IMR-90 (cell line): ENCODE results near the gene ARHGAP32. TPM values are rescaled to one million over a fixed set of nuclear protein-coding genes. Genes with fewer than 3 reads are reported as not detected.
A peak's percentile ranks its signal among the peaks of the same experiment; 100 is the strongest.

Experiments used
- ATAC-seq: fragments of 200-7000 bp; cut with Tn5 transposase; 2 replicates; pipeline ENCODE4 v1.9.1; 2020; ENCODE audit warnings: low read depth, mild to moderate bottlenecking, moderate library complexity
- Bru-seq: library from RNA; stranded (reverse); fragments of 400-500 nt; gene quantifications from one replicate; lab custom pipeline; 2021; lab: Mats Ljungman, UMichigan
- BruChase-seq, 2 experiments: library from RNA; stranded (reverse); fragments of 400-500 nt; gene quantifications; one replicate each; lab custom pipeline; 2021; lab: Mats Ljungman, UMichigan
- BruUV-seq: library from RNA; stranded (reverse); fragments of 400-500 nt; replicated peaks from 2 replicates; lab custom pipeline; 2021; lab: Mats Ljungman, UMichigan
- CTCF ChIA-PET: fragments of 300-600 bp; formaldehyde crosslinking; extraction: SDS; loops from one replicate; lab custom pipeline; 2021; ENCODE audit warnings: antibody characterized with exemption; lab: Yijun Ruan, JAX
- POLR2A ChIA-PET: fragments of 300-600 bp; sonication (Branson Sonifier 250); formaldehyde crosslinking; loops from one replicate; lab custom pipeline; 2022; ENCODE audit warnings: antibody characterized with exemption; ENCODE audit not compliant: unreplicated experiment; lab: Charles Lee
- DNase-seq: peaks from one replicate; pipeline ENCODE4 v3.0.0; 2013
- H2AFZ ChIP-seq: replicated peaks from 2 replicates; pipeline ENCODE3; 2013; ENCODE audit warnings: low read length, mild to moderate bottlenecking; ENCODE audit not compliant: poor library complexity
- H2AK5ac ChIP-seq: 2 replicates; pipeline ENCODE4 v1.6.1; 2013; ENCODE audit warnings: low read depth, low read length, inconsistent platforms
- H2AK9ac ChIP-seq: replicated peaks from 2 replicates; pipeline ENCODE3; 2013; ENCODE audit warnings: mild to moderate bottlenecking, low read depth, low read length, moderate library complexity; ENCODE audit not compliant: poor library complexity
- H2BK120ac ChIP-seq: 2 replicates; pipeline ENCODE4 v1.6.1; 2013; ENCODE audit warnings: low read depth, low read length, inconsistent platforms
- H2BK15ac ChIP-seq: 3 replicates; pipeline ENCODE4 v1.6.1; 2013; ENCODE audit warnings: low read depth, low read length, inconsistent platforms
- H2BK20ac ChIP-seq: 2 replicates; pipeline ENCODE4 v1.6.1; 2013; ENCODE audit warnings: low read depth, mild to moderate bottlenecking, inconsistent platforms, low read length, moderate library complexity
- H2BK5ac ChIP-seq: 2 replicates; pipeline ENCODE4 v1.6.1; 2013; ENCODE audit warnings: mild to moderate bottlenecking, low read depth, low read length, inconsistent platforms; ENCODE audit not compliant: poor library complexity, severe bottlenecking
- H3K14ac ChIP-seq: replicated peaks from 2 replicates; pipeline ENCODE4 v1.6.1; 2013; ENCODE audit warnings: low read depth, low read length, inconsistent platforms
- H3K18ac ChIP-seq: 2 replicates; pipeline ENCODE4 v1.6.1; 2013; ENCODE audit warnings: low read depth, low read length, control low read depth
- H3K23ac ChIP-seq: 2 replicates; pipeline ENCODE4 v1.6.1; 2013; ENCODE audit warnings: low read depth, low read length, inconsistent platforms
- H3K27ac ChIP-seq: 2 replicates; pipeline ENCODE4 v1.5.1; 2013; ENCODE audit warnings: mild to moderate bottlenecking, control low read depth, low read length; ENCODE audit not compliant: insufficient read depth
- H3K27me3 ChIP-seq: 2 replicates; pipeline ENCODE4 v1.6.1; 2013; ENCODE audit warnings: low read length; ENCODE audit not compliant: control insufficient read depth, insufficient read depth
- H3K36me3 ChIP-seq: 2 replicates; pipeline ENCODE4 v1.6.1; 2013; ENCODE audit warnings: low read length, mixed read lengths; ENCODE audit not compliant: control insufficient read depth, insufficient read depth
- H3K4ac ChIP-seq: 2 replicates; pipeline ENCODE4 v1.6.1; 2013; ENCODE audit warnings: low read depth, low read length, inconsistent platforms
- H3K4me1 ChIP-seq: 2 replicates; pipeline ENCODE4 v1.6.1; 2013; ENCODE audit warnings: low read length, mixed read lengths; ENCODE audit not compliant: control insufficient read depth, insufficient read depth
- H3K4me2 ChIP-seq: 2 replicates; pipeline ENCODE4 v1.6.1; 2013; ENCODE audit warnings: low read depth, mild to moderate bottlenecking, control low read depth, low read length, moderate library complexity
- H3K4me3 ChIP-seq: 2 replicates; pipeline ENCODE4 v1.5.1; 2013; ENCODE audit warnings: low read depth, mild to moderate bottlenecking, control low read depth, low read length, moderate library complexity; ENCODE audit not compliant: insufficient read depth
- H3K56ac ChIP-seq: 2 replicates; pipeline ENCODE4 v1.6.1; 2013; ENCODE audit warnings: low read length, inconsistent platforms; ENCODE audit not compliant: insufficient read depth; ENCODE audit errors: extremely low read depth
- H3K79me1 ChIP-seq, 2 experiments: 2 replicates each; pipeline ENCODE4 v1.6.1; 2013; ENCODE audit warnings: low read length in 2 of 2, inconsistent platforms in 1 of 2, low read depth in 1 of 2
- H3K9ac ChIP-seq: 2 replicates; pipeline ENCODE4 v1.6.1; 2013; ENCODE audit warnings: low read depth, low read length, control low read depth
- H3K9me1 ChIP-seq: 2 replicates; pipeline ENCODE4 v1.6.1; 2013; ENCODE audit warnings: low read length, inconsistent platforms; ENCODE audit not compliant: insufficient read depth
- H3K9me3 ChIP-seq: 2 replicates; pipeline ENCODE4 v1.6.1; 2013; ENCODE audit warnings: low read length; ENCODE audit not compliant: control insufficient read depth, insufficient read depth
- H4K20me1 ChIP-seq: 2 replicates; pipeline ENCODE4 v1.6.1; 2013; ENCODE audit warnings: low read length, inconsistent platforms; ENCODE audit not compliant: insufficient read depth
- H4K5ac ChIP-seq: 2 replicates; pipeline ENCODE4 v1.6.1; 2013; ENCODE audit warnings: mild to moderate bottlenecking, low read depth, low read length, control low read depth
- H4K8ac ChIP-seq, 2 experiments: 2 replicates each; pipeline ENCODE4 v1.6.1; 2013; ENCODE audit warnings: low read depth in 2 of 2, low read length in 2 of 2, control low read depth in 1 of 2, inconsistent platforms in 1 of 2
- H4K91ac ChIP-seq: 2 replicates; pipeline ENCODE4 v1.6.1; 2013; ENCODE audit warnings: low read depth, low read length, inconsistent platforms; ENCODE audit not compliant: insufficient read depth
- BHLHE40 ChIP-seq: fragments of 150-350 bp; IDR thresholded peaks from 2 replicates; pipeline ENCODE4 v1.6.1; 2016; ENCODE audit warnings: mild to moderate bottlenecking, low read depth, low read length
- CEBPB ChIP-seq: IDR thresholded peaks from 2 replicates; pipeline ENCODE4 v1.6.1; 2012; ENCODE audit warnings: low read depth, low read length, improper control_type of control experiment
- CHD1 ChIP-seq: IDR thresholded peaks from 2 replicates; pipeline ENCODE4 v1.6.1; 2012; ENCODE audit warnings: low read depth, low read length, improper control_type of control experiment
- CTCF ChIP-seq: conservative IDR thresholded peaks from 2 replicates; pipeline ENCODE4 v1.5.1; 2012; ENCODE audit warnings: mild to moderate bottlenecking, low read depth, low read length, improper control_type of control experiment
- ELK1 ChIP-seq: fragments of 150-350 bp; IDR thresholded peaks from 2 replicates; pipeline ENCODE4 v1.6.1; 2016; ENCODE audit warnings: low read depth, mild to moderate bottlenecking, low read length, moderate library complexity, borderline replicate concordance
- MAFK ChIP-seq: IDR thresholded peaks from 2 replicates; pipeline ENCODE4 v1.6.1; 2012; ENCODE audit warnings: low read depth, low read length, improper control_type of control experiment
- MAZ ChIP-seq: IDR thresholded peaks from 2 replicates; pipeline ENCODE4 v1.6.1; 2012; ENCODE audit warnings: low read depth, mild to moderate bottlenecking, low read length, improper control_type of control experiment, moderate library complexity, borderline replicate concordance
- MXI1 ChIP-seq: IDR thresholded peaks from 2 replicates; pipeline ENCODE4 v1.6.1; 2012; ENCODE audit warnings: low read depth, mild to moderate bottlenecking, low read length, moderate library complexity, borderline replicate concordance
- NFE2L2 ChIP-seq: fragments of 150-350 bp; IDR thresholded peaks from 2 replicates; pipeline ENCODE4 v1.6.1; 2016; ENCODE audit warnings: low read depth, mild to moderate bottlenecking, low read length
- POLR2A ChIP-seq: IDR thresholded peaks from 2 replicates; pipeline ENCODE4 v1.6.1; 2012; ENCODE audit warnings: mild to moderate bottlenecking, low read depth, low read length
- RAD21 ChIP-seq: IDR thresholded peaks from 2 replicates; pipeline ENCODE4 v1.6.1; 2012; ENCODE audit warnings: low read length, improper control_type of control experiment
- RCOR1 ChIP-seq: IDR thresholded peaks from 2 replicates; pipeline ENCODE4 v1.6.1; 2012; ENCODE audit warnings: mild to moderate bottlenecking, low read length, improper control_type of control experiment; ENCODE audit not compliant: insufficient replicate concordance
- RFX5 ChIP-seq: IDR thresholded peaks from 2 replicates; pipeline ENCODE4 v1.8.0; 2012; ENCODE audit warnings: low read depth, mild to moderate bottlenecking, low read length, moderate library complexity
- SMC3 ChIP-seq: fragments of 150-350 bp; IDR thresholded peaks from 2 replicates; pipeline ENCODE4 v1.6.1; 2016; ENCODE audit warnings: low read depth, mild to moderate bottlenecking, antibody characterized with exemption, low read length, moderate library complexity
- USF2 ChIP-seq: fragments of 150-350 bp; IDR thresholded peaks from 2 replicates; pipeline ENCODE4 v1.6.1; 2017; ENCODE audit warnings: mild to moderate bottlenecking, antibody characterized with exemption, low read length, low read depth
- WGBS, 2 experiments: methylation state at CpG; one replicate each; pipeline versions ENCODE4 v1.1.5 to v1.1.7; 2013; ENCODE audit warnings: missing lambda C conversion rate in 2 of 2; ENCODE audit not compliant: insufficient read length in 1 of 2; ENCODE audit errors: extremely low coverage in 2 of 2; 5-methylcytosine and 5-hydroxymethylcytosine counted together
- dilution Hi-C: fragments of 300-500 bp; cut with HindIII; formaldehyde crosslinking; loops from one replicate; pipeline ENCODE4 v1.14.3; 2018; ENCODE audit warnings: low sequenced_read_pairs; ENCODE audit not compliant: unreplicated experiment
- in situ Hi-C: fragments of 300-500 bp; cut with MboI; formaldehyde crosslinking; loops from 3 replicates; pipeline ENCODE4 v1.14.3; 2019; ENCODE audit warnings: low sequenced_read_pairs, inconsistent platforms, mixed read lengths
- intact Hi-C: fragments of 100-400 bp; cut with micrococcal nuclease; formaldehyde crosslinking; loops from 2 replicates; pipeline ENCODE4 v1.10.0; 2022
- long read RNA-seq: library from polyadenylated mRNA; unstranded; transcript quantifications from one replicate; pipeline ENCODE4 v2.0.0, GENCODE V29; 2021; ENCODE audit not compliant: unreplicated experiment
- polyA plus RNA-seq, 3 experiments: library from polyadenylated mRNA; depleted of rRNA; stranded (reverse); fragments of >200 nt; gene quantifications; 2 replicates each; pipeline ENCODE4 v1.2.3, GENCODE V29; 2012; ENCODE audit warnings: low replicate concordance in 1 of 3
- total RNA-seq: library from RNA; depleted of rRNA; stranded (reverse); fragments of >200 nt; gene quantifications from 2 replicates; pipeline ENCODE4 v1.2.3, GENCODE V29; 2012; rRNA removed

ARHGAP32 gene
- total RNA-seq = 5.8 and 8.4 TPM in 2 replicates
- polyA plus RNA-seq (2012; rRNA removed) = 4.1 and 4.7 TPM in 2 replicates
- 1.4 and 1.8 TPM in 2 replicates for polyA plus RNA-seq (2012; cell fraction: cytosol; rRNA removed)
- polyA plus RNA-seq (2012; cell fraction: nucleus; rRNA removed; ENCODE audit: low replicate concordance) = 7.4 and 14.3 TPM in 2 replicates
- percentile 64 among the genes with signal in this experiment for Bru-seq, nascent RNA
- percentile 46 among the genes with signal in this experiment for BruChase-seq, experiment 1, labeled RNA remaining after a 6-hour chase
- percentile 62 among the genes with signal in this experiment for BruChase-seq, experiment 2, labeled RNA remaining after a 2-hour chase
- long read RNA-seq, partial matches to known transcripts = 0 of 2 reads
- long read RNA-seq, other reads (novel, unspliced or antisense) = 2 of 2 reads

- Histone ChIP-seq H4K8ac (no peak within 1 kb of the TSS), H3K4me2 (no peak within 1 kb of the TSS), H3K9ac (no peak within 1 kb of the TSS), H3K4me1 (peaks cover 2% of the 10 kb centered on the region; the same call in 1 of the 2 replicates), H3K4me3 (no peak within 1 kb of the TSS), H4K5ac (no peak within 1 kb of the TSS), H2AK5ac (no peak within 1 kb of the TSS), H2BK5ac (no peak within 1 kb of the TSS), H3K9me1 (no peaks in the 10 kb centered on the region; the same call in 1 of the 2 replicates), H3K79me1 (peaks cover 7 to 26% of the 10 kb centered on the region in 2 experiments), H2AFZ (no peak within 1 kb of the TSS), H3K23ac (no peak within 1 kb of the TSS), H2BK20ac (no peak within 1 kb of the TSS), H2AK9ac (no peak within 1 kb of the TSS), H3K36me3 (no peaks in the 10 kb centered on the region), H4K20me1 (no peaks in the 10 kb centered on the region), H3K14ac (no peak within 1 kb of the TSS), H3K27ac (no peak within 1 kb of the TSS), H3K56ac (no peak within 1 kb of the TSS), H3K18ac (no peak within 1 kb of the TSS), H3K27me3 (no peaks in the 10 kb centered on the region), H3K9me3 (no peaks in the 10 kb centered on the region), H2BK15ac (no peak within 1 kb of the TSS), H3K4ac (no peak within 1 kb of the TSS), H4K91ac (no peak within 1 kb of the TSS), H2BK120ac (no peak within 1 kb of the TSS)
- dilution Hi-C loops (no loop called here), intact Hi-C loops (no loop called here), in situ Hi-C loops (no loop called here)
- CTCF ChIA-PET = no interaction called here
- DNase-seq (no peak), ATAC-seq (no peak)
- POLR2A ChIA-PET = no interaction called here
- BruUV-seq = no TSS peak
- WGBS, 2 experiments = no CpG with 5 or more reads among the region's 2 CpGs
- TF ChIP-seq USF2 (no peak), MAFK (no peak), CTCF (no peak), NFE2L2 (no peak), MXI1 (no peak), POLR2A (no peak), CHD1 (no peak), ELK1 (no peak), RAD21 (no peak), CEBPB (no peak), RCOR1 (no peak), BHLHE40 (no peak), MAZ (no peak), SMC3 (no peak), RFX5 (no peak)
These were observed at the start of gene ARHGAP32 for GRCh38 chr11:129192150-129192549. Gene ARHGAP32 (minus strand): TSS chr11:129192325. CDS start chr11:129192198, 127 bp downstream.
